Esophagus mucosa (tissue), 1 donor: Measurements from ENCODE around the gene NEURL2. TPM values are rescaled to one million over a fixed set of nuclear protein-coding genes. Genes with fewer than 3 reads are reported as not detected.
"Not testable (repeated sequence)": the region's sequence is repeated elsewhere in the genome, so short reads cannot be mapped to it uniquely, and the experiment has no call there.

ENCODE experiments used
- ATAC-seq: fragments of 200-7000 bp; cut with Tn5 transposase; one replicate; pipeline ENCODE4 v1.9.1; 2020
- total RNA-seq: library from RNA; stranded (reverse); gene quantifications from one replicate; pipeline ENCODE4 v1.2.4, GENCODE V29; 2023
- donor health status: DM: yes; HTN: yes; CAD: no.

Gene NEURL2
- total RNA-seq = 1.9 TPM

- ATAC-seq = peak; percentile 74
Observed at GRCh38 chr20:45890985-45891983, at the start of gene NEURL2, which contains the start of gene CTSA. Gene NEURL2, minus strand, starts transcription at chr20:45891208. Its CDS starts 217 bp downstream, at chr20:45890991. Gene CTSA, plus strand, starts transcription at chr20:45891335. Its CDS starts 234 bp downstream, at chr20:45891569.

DNA sequence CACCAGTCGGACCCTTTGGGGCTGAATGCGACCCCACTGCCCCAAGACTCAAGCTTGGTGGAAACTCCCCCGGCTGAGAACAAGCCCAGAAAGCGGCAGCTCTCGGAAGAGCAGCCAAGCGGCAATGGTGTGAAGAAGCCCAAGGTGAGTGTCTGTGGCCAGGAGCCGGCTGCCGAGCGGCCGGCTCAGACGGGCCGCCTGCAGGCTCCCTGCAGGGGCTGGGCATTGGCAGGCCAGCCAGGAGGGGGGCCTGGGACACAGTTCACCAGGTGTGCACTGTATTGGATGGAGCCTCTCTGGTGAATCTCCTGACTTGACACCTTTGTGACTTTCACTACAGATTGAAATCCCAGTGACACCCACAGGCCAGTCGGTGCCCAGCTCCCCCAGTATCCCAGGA lies 49.5 kb upstream of the NEURL2 start:
- ATAC-seq = no peak

DNA sequence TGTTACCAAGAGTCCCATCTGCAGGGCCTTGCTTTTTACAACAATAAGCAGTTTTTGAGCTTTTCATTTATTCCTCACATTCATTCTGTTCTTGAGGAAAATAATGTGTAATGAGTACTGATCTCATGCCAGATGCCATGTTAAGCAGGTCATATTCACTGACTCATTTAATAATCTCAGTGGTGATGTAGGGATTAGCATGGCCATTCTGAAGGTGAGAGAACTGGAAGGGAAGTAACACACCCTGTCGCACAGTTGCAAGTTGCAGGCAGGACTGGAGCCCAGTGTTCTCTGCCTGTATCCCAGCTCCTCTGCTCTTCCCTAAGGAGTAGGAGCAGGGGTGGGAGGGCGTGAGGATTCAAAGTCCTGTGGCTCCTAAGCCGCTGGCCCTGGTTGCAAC lies 49.0 kb upstream of the NEURL2 start:
- ATAC-seq = peak; percentile 54

DNA sequence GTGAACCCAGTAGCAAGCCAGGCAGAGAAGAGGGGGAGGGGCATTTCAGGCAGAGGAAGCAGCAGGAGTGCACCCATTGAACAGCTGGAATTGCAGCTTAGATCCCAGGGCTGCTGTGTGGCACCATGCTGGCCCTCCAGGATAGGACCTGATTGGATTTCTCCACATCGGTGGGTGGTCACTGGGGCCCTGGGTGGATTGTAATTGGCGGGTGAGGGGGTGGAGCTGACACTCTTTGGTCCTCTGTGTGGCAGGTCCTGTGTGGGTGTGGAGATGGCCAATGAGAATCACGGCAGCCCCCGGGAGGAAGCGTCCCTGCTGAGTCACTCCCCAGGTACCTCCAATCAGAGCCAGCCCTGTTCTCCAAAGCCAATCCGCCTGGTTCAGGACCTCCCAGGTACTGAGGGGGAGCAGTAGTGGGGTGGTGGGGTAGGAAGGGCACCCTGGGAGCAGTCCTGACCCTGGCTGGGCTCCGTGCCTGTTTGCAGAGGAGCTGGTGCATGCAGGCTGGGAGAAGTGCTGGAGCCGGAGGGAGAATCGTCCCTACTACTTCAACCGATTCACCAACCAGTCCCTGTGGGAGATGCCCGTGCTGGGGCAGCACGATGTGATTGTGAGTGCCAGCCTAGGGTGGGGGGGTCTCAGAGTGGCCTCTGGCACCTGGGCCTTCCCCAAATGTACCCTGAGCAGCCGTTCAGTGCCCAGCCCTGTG lies 47.9 kb upstream of the NEURL2 start:
- no peak for ATAC-seq

GRCh38 chr20:45937765-45938164 lies 46.8 kb upstream of the NEURL2 start:
- ATAC-seq = no peak

- peak; percentile 2 for ATAC-seq
Observed at GRCh38 chr20:45935416-45936046, 44.5 kb upstream of the NEURL2 start.

GRCh38 chr20:45934586-45935415 lies 43.8 kb upstream of the NEURL2 start, which contains the start of gene PCIF1:
Gene PCIF1, plus strand, starts transcription at chr20:45934683. Its CDS starts 4,317 bp downstream, at chr20:45939000.
- ATAC-seq = peak; percentile 92

DNA sequence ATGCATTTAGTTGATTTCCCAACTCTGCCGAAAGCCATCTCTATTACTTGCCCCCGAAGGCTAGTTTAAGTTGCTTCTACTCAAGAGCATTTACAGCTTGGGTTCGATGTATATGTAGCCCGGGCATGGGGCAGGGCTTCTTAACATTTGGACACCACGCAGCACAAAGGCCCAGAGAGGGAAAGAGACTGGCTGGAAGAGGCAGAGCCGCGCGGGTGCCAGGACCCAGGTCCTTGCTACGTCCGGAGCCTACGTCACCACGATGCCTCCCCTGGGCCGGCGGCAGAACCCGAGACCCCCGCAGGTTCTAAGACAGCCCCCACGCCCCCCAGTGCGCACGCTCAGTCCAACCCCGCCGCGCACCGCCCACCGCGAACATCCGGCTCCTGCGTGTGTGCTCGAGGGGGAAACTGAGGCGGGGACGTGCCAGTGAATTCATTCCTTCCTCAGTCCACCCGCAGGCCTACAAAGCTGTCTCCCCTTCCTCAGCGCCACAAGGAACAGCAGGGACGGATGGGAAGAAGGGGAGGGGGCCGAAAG lies 43.1 kb upstream of the NEURL2 start:
- ATAC-seq = peak; percentile 16

DNA sequence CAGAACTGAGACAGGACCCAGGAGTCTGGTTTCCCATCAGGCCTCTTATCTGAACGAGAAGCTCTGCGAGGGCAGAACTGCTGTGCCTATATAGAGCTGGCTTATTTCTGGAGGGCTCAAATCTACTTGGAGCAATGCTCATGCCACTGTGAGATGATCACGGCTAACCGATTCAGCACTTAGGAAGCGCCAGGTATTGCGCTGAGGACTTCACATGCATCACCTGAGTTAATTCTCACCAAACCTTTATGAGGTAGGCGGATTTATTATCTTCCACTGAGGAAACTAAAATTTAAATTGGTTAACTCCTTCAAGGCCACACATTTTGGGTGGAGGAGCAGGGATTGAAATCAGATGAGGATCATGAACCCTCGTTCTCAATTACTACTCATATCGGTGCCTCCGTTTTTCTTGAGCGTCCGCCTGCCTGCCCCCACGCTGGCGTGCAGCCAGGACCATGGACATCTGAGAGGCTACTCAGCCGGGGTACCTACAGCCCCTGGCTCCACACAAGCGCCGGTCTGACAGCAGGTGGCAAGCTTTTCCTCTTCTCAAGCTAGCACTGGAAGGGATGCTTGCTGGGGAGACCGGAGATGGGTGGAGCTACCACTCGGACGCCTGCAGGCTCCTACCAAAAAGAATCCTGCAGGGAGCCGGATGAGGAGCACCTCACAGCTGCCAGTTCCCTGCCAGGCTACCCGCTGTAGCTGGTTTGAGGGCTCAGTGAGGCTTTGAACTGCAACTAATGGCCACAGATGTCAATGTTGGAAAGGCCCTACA lies 42.4 kb upstream of the NEURL2 start:
- peak; percentile 51 for ATAC-seq

- ATAC-seq = not testable (repeated sequence)
Observed at GRCh38 chr20:45931680-45932079, 40.7 kb upstream of the NEURL2 start.

DNA sequence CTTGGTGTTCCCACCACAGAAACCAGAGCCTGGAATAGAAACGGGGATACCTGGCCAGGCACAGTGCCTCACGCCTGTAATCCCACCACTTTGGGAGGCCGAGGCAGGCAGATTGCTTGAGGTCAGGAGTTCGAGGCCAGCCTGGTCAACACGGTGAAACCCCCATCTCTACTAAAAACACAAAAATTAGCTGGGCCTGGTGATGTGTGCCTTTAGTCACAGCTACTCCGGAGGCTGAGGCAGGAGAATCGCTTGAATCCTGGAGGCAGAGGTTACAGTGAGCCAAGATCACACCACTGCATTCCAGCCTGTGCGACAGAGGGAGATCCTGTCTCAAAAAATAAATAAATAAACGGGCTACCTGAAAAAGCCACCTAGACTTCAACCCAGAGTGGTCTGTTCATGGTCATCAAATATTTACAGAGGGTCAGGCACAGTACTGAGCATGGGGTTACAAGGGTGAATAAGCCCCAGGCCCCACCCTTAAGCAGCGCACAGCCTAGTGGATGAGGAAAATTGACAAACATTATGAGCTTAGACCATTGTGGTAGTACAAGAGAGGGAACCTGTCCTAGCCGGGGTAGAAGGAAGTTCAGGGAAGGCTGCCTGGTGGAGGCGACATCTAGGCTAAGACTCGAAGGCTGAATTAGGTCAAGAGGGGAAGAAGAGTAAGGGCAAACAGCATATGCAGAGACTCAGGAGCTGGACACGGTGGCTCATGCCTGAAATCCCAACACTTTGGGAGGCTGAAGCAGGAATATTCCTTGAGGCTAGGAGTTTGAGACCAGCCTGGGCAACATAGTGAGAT lies 36.3 kb upstream of the NEURL2 start:
- ATAC-seq = peak; percentile 10

GRCh38 chr20:45926731-45927070 lies 35.7 kb upstream of the NEURL2 start:
- ATAC-seq = no peak

GRCh38 chr20:45925821-45926506 lies 35.0 kb upstream of the NEURL2 start:
- ATAC-seq = no peak

DNA sequence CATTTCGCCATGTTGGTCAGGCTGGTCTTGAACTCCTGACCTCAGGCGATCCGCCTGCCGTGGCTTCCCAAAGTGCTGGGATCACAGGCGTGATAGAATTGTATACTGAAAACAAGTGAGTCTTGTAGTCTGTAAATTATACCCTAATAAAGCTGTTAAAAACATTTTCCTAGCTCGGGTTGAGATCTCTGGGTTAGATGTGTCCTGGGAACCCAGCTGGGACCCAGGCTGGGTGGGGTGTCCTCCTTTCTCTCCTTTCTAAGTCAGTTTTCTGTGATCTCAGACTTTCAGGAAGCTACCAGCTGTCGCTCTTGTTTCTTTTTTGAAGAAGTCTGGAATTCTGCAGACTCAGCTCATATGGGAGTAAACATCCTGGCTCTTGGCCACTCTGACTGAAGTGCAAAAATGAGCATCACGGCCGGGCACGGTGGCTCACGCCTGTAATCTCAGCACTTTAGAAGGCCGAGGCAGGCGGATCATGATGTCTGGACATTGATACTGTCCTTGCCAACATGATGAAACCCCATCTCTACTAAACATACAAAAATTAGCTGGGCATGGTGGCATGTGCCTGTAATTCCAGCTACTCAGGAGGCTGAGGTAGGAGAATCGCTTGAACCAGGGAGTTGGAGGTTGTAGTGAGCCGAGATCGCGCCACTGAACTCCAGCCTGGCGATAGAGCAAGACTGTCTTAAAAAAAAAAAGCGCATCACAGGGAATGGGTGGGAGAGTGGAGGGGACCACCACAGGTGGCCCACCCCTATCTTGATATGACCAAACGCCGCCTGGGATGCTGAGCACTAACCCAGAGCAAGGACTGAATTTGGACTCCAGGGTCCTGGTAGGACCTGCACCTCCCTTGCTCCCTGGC lies 33.6 kb upstream of the NEURL2 start:
- ATAC-seq = no peak

DNA sequence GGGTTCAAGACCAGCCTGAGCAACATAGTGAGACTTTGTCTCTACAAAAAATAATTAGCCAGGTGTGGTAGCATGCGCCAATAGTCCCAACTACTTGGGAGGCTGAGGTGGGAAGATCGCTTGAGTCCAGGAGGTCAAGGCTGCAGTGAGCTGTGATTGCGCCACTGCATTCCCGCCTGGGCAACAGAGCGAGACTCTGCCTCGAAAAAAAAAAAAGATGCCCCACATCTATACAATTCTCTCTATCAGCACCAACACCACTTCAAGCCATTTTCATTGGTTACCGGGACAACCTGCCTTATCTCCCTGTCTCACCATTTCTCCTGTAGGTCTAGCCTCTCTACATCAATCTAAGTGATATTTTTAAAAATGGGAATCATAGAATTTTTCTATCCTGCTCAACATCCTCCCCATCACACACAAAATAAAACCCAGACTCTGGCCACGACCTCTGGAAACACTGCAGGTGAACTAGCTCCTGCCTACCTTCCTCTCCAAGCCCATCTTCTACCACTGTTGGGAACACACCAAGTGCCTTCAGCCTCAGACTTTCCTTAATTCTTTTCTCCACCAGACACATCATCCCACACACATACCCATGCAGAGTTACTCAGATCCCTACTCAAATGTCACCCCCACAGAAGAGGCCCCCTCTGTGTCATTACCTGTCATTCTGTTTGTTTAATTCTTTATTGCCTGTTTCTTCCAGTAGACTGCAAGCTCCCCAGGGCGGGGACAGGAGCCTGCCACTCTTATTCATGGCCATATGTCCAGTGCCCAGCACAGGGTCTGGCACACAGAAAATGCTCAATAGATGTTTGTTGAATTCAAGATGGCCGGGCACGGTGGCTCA lies 30.6 kb upstream of the NEURL2 start:
- no peak for ATAC-seq

- ATAC-seq = no peak
Observed at GRCh38 chr20:45920462-45921336, 29.7 kb upstream of the NEURL2 start.
